ENCODE measurements around the gene H2BK1.

The H2BK1 gene

GRCh38 chr7:151175793-151176311 is 34.4 kb downstream of the H2BK1 start:
- TF ChIP-seq ZNF274 (IDR thresholded peaks at IDR 0.05; ENCODE audit: low read depth, low read length), result no peak
- H3K4me3 ChIP-seq (ENCODE audit: low read length), result no peak overlapping the region

GRCh38 chr7:151175047-151175792 is 35.1 kb downstream of the H2BK1 start:
- no peak for TF ChIP-seq ZNF274 (IDR thresholded peaks at IDR 0.05; ENCODE audit: low read depth, low read length)
- no peak overlapping the region for H3K4me3 ChIP-seq (ENCODE audit: low read length)

- no peak overlapping the region for H3K4me3 ChIP-seq (ENCODE audit: low read length)
- no peak for TF ChIP-seq ZNF274 (IDR thresholded peaks at IDR 0.05; ENCODE audit: low read depth, low read length)
Measured at GRCh38 chr7:151174246-151175046, 35.8 kb downstream of the H2BK1 start.

GRCh38 chr7:151173386-151174245 is 36.7 kb downstream of the H2BK1 start:
- no peak overlapping the region for H3K4me3 ChIP-seq (ENCODE audit: low read length)
- no peak for TF ChIP-seq ZNF274 (IDR thresholded peaks at IDR 0.05; ENCODE audit: low read depth, low read length)

GRCh38 chr7:151172273-151173141 is 37.8 kb downstream of the H2BK1 start:
- no peak overlapping the region for H3K4me3 ChIP-seq (ENCODE audit: low read length)
- TF ChIP-seq ZNF274 (IDR thresholded peaks at IDR 0.05; ENCODE audit: low read depth, low read length), result no peak

GRCh38 chr7:151168787-151169162 is 41.5 kb downstream of the H2BK1 start:
- H3K4me3 ChIP-seq (ENCODE audit: low read length), result no peak overlapping the region
- no peak for TF ChIP-seq ZNF274 (IDR thresholded peaks at IDR 0.05; ENCODE audit: low read depth, low read length)

GRCh38 chr7:151168003-151168786 is 42.1 kb downstream of the H2BK1 start:
- TF ChIP-seq ZNF274 (IDR thresholded peaks at IDR 0.05; ENCODE audit: low read depth, low read length), result no peak
- H3K4me3 ChIP-seq (ENCODE audit: low read length), result peak overlapping the region; percentile 37

GRCh38 chr7:151167197-151167961 is 42.9 kb downstream of the H2BK1 start, which contains the start of gene GBX1:
Gene GBX1 (minus strand): TSS chr7:151167694. CDS start chr7:151167548, 146 bp downstream.
- no peak for TF ChIP-seq ZNF274 (IDR thresholded peaks at IDR 0.05; ENCODE audit: low read depth, low read length)
- peak within 1 kb of the TSS; percentile 37 for H3K4me3 ChIP-seq (ENCODE audit: low read length)

GRCh38 chr7:151166629-151167196 is 43.6 kb downstream of the H2BK1 start:
- H3K4me3 ChIP-seq (ENCODE audit: low read length), result no peak overlapping the region; the same call in 1 of the 2 replicates
- TF ChIP-seq ZNF274 (IDR thresholded peaks at IDR 0.05; ENCODE audit: low read depth, low read length), result no peak

- TF ChIP-seq ZNF274 (IDR thresholded peaks at IDR 0.05; ENCODE audit: low read depth, low read length), result no peak
- no peak overlapping the region for H3K4me3 ChIP-seq (ENCODE audit: low read length)
Measured at GRCh38 chr7:151161757-151162156, 48.5 kb downstream of the H2BK1 start.
